DMS79 treated with DMSO at 0.1 percent for 48 hours (cell line): ENCODE measurements around the gene DNAL1.
"Not testable (repeated sequence)": the region's sequence is repeated elsewhere in the genome, so short reads cannot be mapped to it uniquely, and the experiment has no call there.

Experiments
- DNase-seq: peaks from one replicate; lab custom pipeline; 2025; lab: John Stamatoyannopoulos, UW

The DNAL1 gene

GRCh38 chr14:73640796-73641365 lies 3.9 kb upstream of the DNAL1 start:
- no peak for DNase-seq

DNA sequence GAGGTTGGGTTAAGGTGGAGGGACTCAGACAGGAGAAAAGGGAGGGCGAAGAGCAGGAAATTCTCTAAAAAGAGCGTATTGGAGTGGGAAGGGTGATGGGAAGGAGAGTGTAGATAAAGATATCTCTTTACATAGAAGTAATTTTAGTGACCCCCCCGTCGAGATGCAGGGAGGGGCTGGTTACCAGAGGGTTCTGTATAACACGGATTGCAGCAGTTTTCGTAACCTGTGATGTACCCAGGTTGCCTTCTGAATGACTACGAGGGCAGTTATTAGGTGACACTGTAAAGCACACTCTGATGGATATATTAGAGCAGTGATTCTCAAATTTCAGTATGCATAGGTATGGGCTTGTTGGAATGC lies 443 bp downstream of the DNAL1 start:
- DNase-seq = no peak

- no peak for DNase-seq
Observed at GRCh38 chr14:73651005-73651404, 6.2 kb downstream of the DNAL1 start.

GRCh38 chr14:73655851-73656250 lies 11.1 kb downstream of the DNAL1 start:
- DNase-seq = no peak

GRCh38 chr14:73659202-73659601 lies 14.4 kb downstream of the DNAL1 start:
- DNase-seq = not testable (repeated sequence)

GRCh38 chr14:73660511-73660910 lies 15.7 kb downstream of the DNAL1 start:
- no peak for DNase-seq

DNA sequence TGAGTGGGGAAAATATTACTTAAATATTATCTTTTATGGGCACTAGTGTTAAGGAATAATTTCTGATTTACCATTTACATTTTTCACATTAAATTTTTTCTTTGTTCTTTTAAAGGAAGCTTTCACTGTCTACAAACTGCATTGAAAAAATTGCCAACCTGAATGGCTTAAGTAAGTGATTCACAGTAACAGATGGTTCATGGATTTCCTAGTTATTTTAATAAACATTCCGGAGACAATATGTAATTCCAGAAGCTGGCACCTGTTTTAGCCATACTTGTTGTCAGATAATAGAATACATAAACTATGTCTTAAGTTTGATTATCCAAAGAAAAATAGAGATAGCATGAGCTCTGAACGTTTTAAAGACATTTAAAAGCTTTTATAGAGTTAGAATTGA lies 17.1 kb downstream of the DNAL1 start:
- no peak for DNase-seq

DNA sequence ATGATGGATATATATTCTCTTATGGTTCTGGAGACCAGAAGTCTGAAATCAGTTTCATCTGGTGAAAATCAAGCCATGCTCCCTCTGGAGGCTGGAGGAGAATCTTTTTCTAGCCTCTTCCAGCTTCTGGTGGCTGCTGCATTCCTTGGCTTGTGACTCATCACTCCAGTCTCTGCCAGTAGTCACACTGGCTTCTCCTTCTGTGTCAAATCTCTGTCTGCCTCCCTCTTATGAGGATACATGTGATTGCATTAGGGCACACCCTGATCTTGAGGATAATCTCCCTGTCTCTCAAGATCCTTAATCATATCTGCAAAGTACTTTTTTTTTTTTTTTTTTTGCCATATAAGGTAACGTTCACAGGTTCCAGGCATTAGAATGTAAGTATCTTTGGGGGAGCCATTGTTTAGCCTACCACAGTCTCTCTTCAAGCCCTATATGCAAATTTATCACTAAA lies 17.7 kb downstream of the DNAL1 start:
- no peak for DNase-seq

DNA sequence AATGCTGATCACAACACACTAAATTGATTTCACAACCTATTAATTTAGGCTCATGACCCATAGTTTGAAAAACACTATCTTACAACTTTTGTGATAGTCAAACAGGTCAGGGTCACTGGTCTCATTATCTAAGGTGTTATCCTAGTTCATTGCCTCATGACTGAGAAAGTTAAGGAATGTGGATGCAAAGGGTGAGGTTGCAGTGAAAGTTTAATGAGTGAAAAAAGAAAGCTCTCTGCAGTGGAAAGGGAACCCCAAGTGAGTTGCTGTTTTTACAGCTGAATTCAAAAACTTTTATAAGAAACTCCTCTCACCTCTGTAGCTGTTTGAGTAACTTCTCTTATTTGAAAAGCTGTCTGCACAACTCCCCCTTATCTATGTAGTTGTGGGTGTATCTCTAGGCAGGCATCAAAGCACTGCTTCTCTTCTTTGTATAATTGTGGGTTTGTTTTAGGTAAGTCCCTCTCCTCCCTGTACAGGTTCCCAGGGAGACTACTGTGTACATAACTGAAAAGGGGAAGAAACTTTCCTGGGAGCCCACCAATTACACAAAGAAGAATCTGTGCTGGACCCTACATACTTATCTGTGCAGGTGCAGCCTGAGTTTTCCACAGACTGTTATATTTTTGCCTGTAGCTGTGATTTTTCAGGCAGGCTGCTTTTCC lies 18.9 kb downstream of the DNAL1 start:
- DNase-seq = no peak

GRCh38 chr14:73665130-73665529 lies 20.3 kb downstream of the DNAL1 start:
- no peak for DNase-seq

DNA sequence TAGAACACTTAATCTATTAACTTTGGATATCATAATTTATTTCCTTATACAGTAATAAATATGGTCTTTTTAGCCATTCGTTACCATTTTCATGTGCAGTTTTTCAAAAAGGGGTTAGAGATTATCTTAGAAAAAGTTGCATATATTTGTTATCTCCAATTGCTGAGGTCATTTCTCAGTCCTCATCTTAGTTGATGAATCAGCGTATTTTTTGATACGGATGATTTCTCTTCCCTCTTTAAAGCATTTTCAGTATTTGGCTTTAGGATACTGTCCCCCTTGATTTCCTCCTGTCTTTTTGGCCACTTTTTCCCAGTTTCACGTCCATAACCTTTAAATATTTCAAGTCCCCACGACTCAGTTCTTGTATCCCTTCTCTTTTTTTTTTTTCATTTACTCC lies 21.8 kb downstream of the DNAL1 start:
- no peak for DNase-seq

DNA sequence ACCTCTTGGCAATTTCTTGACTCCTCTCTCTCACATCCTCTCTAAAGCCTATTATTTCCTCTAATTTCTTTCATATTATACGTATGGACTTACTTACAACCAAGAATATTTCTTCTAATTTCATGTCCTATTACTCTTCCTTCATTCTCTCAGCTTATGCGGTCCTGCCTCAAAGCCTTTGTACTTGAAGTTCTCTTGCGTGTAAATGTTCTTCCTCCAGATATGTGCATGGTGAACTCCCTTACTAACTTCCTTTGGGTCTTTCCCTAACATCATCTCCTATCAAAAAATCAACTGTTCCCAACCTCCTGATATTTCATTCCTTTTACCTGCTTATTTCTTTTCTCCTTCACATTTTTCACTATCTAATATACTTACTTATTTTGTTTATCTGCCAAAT lies 23.1 kb downstream of the DNAL1 start:
- DNase-seq = no peak

DNA sequence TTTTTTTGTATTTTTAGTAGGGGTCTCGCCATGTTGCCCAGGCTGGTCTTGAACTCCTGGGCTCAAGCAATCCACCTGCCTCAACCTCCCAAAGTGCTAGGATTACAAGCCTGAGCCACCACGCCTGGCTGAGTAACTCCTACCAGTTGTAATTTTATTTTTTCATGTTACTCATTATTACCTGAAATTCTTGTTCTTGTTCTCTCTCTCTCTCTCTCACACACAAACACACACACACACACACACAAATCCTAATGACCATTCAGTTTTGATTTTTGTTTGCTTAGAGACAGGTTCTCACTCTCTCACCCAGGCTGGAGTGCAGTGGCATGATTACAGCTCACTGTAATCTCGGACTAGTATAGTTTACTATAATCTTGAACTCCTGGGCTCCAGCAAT lies 30.2 kb downstream of the DNAL1 start:
- no peak for DNase-seq

DNA sequence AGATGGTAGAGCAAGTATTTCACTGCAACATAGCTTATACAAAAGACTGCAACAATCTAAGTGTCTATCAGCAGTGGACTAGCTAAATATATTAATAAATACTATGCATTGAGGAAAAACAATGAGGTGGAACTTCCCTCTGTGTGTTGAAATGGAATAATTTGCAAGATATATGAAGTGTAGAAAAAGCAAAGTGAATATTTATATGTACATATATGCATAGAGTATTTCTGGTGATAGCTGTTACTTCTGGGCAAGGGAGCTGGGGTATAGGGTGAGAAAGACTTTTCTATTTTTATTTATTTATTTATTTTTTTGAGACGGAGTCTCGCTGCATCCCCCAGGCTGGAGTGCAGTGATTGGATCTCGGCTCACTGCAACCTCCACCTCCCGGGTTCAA lies 33.9 kb downstream of the DNAL1 start:
- no peak for DNase-seq

GRCh38 chr14:73680821-73681220 lies 36.0 kb downstream of the DNAL1 start:
- DNase-seq = no peak

DNA sequence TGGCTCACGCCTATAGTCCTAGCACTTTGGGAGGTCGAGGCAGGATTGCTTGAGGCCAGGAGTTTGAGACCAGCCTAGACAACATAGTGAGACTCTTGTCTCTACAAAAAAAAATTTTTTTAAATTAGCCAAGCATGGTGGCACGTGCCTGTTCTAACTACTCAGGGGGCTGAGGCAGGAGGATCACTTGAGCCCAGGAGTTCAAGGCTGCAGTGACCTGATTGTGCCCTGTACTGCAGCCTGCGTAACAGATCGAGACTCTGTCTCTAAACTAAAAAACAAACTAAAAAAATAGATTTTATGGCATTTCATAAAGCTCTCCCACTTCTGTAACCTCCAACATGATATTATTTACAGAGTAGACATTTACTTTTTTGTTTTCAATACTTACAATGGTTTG lies 39.8 kb downstream of the DNAL1 start:
- no peak for DNase-seq

DNA sequence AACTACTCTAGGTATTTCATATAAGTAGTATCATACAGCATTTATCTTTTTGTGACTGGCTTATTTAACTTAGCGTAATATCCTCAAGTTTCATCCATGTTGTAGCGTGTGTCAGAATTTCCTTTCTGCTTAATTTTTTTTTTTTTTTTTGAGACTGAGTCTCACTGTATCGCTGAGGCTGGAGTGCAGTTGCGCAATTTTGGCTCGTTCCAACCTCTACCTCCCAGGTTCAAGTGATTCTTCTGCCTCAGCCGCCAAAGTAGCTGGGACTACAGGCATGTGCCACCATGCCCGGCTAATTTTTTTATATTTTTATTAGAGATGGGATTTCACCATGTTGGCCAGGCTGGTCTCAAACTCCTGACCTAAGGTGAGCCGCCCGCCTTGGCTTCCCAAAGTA lies 40.5 kb downstream of the DNAL1 start:
- no peak for DNase-seq

DNA sequence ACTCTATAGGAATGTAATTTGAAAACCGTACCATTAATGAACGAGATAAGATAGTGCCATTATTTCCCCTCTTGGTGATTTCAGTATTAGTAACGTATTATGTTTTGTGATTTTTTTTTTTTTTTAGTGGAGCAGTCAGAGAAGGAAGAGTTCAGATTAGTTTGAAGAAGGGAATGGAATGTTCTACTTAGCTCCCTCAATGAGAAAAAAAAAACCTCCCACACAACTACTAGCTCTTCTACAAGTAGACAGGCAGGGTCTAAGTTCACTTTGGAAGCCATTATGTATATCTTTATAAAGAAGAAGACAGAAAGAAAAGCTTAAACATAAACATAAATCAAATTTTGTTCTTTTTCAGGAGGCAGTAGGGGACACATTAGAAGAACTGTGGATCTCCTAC lies 42.1 kb downstream of the DNAL1 start:
- no peak for DNase-seq

DNA sequence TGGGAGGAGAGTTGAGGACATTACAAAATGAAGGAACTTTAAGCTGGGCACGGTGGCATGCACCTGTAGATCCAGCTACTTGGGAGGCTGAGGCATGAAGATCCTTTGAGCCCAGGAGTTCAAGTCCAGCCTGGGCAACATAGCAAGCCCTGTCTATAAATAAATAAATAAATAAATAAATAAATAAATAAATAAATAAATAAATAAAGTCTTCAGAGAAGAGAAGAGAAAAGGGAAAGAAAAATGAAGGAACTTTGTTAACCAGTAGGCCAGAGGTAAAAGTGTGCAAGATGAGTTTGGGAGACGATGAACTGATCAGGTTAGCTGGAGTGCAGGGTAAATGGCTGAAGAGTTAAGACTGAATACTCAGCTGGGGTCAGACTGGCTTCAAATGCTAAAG lies 49.3 kb downstream of the DNAL1 start:
- DNase-seq = no peak

DNA sequence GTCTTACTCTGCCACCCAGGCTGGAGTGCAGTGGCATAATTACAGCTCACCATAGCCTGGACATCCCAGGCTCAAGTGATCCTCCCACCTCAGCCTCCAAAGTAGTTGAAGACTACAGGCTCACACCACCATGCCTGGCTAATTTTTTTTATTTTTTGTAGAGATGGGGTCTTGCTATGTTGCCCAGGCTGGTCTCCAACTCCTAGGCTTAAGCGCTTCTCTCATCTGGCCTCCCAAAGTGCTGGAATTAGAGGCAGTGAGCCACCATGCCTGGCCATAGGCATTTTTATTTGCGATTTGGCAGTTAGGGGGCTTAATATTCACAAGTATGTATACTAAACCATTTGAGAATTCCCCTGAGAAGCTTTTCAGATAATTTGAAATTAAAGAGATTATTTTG lies 50.3 kb downstream of the DNAL1 start:
- DNase-seq = no peak

- DNase-seq = no peak
Observed at GRCh38 chr14:73695997-73696396, 51.2 kb downstream of the DNAL1 start.

DNA sequence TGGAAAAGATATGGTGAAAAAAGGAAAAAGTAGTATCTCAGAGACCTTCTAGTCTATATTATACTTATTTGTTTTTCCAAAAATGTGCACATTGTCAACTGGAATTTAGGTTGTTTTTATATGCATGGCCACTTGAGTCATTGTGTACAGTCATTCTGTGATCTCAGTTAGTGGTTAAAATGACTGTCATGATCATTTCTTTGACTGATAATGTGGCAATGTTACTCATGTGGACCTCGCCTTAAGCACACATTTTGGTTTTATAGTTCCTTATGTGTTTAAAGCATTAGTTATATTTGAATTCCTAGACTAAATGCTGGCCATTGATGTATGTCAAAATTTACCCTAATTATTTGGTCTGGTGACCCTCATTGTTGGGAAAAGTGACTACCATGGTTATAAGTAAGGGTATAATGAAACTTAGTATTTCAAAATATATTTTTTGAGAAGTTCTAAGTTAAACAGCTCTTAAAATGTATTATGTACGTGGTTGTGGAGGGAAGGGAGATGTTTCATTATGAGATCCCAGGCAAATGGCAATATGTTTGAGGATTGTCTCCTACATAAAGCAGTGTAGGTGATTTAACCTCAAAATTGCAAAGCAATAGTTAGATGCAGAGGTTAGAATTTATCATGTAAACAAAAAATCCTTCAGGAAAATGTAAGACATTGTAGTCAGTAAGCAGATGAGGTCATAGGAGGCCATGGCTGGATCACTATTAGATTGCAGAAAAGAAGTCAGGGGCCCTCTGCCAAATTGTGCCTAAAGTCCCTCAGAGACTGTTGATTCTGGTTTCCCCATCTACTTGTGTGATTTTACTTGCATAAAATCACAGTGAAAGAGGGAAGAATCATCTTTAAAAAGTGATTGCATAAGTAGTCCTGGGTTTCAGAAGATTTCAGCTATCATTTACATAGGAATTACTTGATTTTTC lies 51.9 kb downstream of the DNAL1 start:
- no peak for DNase-seq

GRCh38 chr14:73700325-73700724 lies 55.5 kb downstream of the DNAL1 start:
- DNase-seq = no peak
